ENCODE data around the gene LRRC36. TPM values are rescaled to one million over a fixed set of nuclear protein-coding genes. Genes with fewer than 3 reads are reported as not detected.
"Not testable (repeated sequence)": the region's sequence is repeated elsewhere in the genome, so short reads cannot be mapped to it uniquely, and the experiment has no call there.

LRRC36 gene
- total RNA-seq, 1 donor from 2014 or later, result not detected

DNA sequence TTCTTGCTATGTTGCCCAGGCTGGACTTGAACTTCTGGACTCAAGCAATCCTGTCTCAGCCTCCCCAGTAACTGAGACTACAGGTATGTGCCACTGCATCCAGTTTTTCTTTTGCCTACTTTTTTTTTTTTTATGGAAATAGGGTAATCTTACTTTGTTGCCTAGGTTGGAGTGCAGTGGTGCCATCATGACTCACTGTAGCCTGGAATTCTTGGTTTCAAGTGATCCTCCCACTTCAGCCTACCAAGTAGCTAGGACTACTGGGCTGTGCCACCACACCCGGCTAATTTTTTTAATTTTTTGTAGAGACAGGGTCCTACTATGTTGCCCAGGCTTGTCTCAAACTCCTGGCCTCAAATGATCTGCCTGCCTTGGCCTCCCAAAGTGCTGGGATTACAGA, 10.0 kb downstream of the LRRC36 start:
- no peak for DNase-seq (ENCODE audit: low spot score)
- intact Hi-C loops (cut with DNase I), result no loop called here

DNA sequence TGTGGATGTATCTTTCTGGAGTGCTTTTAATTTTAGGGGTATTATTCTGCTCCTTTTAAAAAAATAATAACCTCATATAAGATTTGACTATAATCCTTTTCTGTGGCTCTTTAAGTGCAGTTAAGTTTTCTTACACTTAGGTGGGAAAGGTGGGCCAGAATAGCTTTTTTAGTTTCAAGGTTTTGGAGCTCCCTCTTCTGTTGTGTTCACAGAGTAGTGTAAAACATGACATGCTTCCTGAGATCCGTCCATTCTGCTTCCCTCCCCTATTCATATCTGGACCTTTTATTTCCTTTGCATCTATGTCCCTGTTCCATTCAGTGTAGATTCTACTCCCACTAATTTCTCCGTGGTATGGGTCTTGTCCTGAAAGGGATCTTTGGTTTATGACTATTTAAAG, 12.8 kb downstream of the LRRC36 start:
- intact Hi-C loops (cut with DNase I), result no loop called here
- no peak for DNase-seq (ENCODE audit: low spot score)

GRCh38 chr16:67341250-67341649, 14.6 kb downstream of the LRRC36 start:
- intact Hi-C loops (cut with DNase I), result no loop called here
- no peak for DNase-seq (ENCODE audit: low spot score)

DNA sequence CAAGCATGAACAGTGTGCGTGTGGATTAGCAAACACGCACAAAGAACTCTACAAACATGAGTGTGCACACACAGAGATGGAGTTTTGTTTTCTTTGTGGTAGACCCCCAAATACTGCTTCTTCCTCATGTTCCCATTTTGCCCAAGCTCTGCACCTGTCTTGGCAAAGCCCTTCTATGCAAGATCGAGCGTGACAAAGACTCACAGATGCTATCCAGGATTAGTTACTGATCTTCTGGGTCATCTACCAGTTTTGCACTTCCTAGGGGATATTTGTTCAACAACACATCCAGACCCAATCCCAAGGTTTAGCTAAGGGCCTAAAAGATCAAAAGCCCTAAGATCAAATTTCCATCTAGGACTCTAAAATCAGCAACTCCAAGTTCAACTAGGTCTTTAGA, 16.0 kb downstream of the LRRC36 start:
- no peak for DNase-seq (ENCODE audit: low spot score)
- intact Hi-C loops (cut with DNase I), result no loop called here

DNA sequence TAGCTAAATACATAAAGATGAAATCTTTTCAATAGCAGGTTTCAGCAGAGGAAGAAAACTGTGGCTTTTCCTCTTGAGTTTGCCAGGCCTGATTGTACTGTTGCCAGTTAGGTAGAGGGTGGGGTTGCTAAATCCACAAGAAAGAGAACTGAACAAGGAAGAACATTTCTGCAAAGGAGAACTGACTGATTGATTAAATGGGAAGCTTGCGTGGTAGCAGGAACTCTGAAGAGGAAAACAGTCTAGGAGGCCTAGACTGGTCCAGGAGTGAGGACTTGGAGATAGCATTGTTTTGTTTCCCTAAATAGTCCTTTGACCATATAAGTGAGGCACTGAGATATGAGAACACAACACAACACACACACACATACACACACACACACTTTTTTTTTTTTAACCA, 18.8 kb downstream of the LRRC36 start:
- intact Hi-C loops (cut with DNase I), result no loop called here
- DNase-seq (ENCODE audit: low spot score), result no peak

DNA sequence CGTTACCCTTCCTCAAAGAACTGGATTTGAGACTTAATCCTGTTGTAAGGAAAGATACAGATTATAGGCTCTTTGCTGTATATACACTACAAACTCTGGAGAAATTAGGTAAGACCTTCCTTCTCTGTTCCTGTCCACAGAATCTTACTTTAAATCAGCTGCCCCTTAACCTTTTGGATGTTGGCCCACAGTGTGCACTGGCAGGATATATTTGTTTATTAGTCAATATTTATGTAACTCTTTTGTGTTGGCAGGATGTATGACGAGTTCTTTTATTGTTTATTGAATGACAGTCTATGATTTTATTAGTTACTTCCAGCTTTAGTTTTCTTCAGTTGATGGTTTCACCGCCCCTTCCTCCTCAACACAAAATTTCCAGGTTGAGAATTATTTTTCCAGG, 19.7 kb downstream of the LRRC36 start:
- intact Hi-C loops (cut with DNase I), result no loop called here
- DNase-seq (ENCODE audit: low spot score), result no peak

GRCh38 chr16:67349172-67349571, 22.6 kb downstream of the LRRC36 start:
- intact Hi-C loops (cut with DNase I), result no loop called here
- DNase-seq (ENCODE audit: low spot score), result no peak

GRCh38 chr16:67350324-67350723, 23.7 kb downstream of the LRRC36 start:
- intact Hi-C loops (cut with DNase I), result no loop called here

DNA sequence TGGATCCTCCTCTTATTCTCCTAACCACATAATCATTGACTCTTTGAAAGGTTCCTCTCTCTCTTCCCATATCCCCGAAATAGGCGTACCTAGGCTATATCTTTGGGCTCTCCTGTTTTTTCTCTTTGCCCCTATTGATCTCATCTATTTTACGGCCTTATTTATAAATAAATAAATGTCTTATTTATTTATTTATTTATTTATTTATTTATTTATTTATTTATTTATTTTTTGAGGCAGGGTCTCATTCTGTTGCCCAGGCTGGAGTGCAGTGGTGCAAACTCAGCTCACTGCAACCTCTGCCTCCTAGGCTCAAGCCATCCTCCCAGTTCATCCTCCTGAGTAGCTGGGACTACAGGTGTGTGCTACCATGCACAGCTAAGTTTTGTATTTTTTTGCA, 25.8 kb downstream of the LRRC36 start:
- intact Hi-C loops (cut with DNase I), result not testable (repeated sequence)

More at GRCh38 chr16:67350324-67350723, 23.7 kb downstream of the LRRC36 start:
- DNase-seq (ENCODE audit: low spot score), result no peak

DNA sequence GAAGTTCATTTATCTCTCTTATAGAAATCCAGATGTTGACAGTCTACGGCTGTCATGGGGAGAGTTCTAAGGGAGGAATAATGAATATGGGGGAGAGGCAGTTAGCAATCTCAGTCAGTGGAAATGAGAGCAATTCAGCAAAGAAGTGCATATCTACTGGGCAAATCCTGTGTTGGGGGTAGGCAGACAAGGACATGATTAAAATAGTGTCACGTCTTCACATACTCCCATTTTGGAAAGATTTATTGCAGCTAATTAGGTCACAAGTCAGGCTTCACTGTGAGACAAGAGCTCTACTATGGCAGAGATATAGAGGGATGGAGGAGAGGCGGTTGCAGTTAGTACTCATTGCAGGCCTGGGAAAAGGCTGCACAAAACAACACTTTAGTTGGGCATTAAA, 29.8 kb downstream of the LRRC36 start:
- DNase-seq (ENCODE audit: low spot score), result no peak
- intact Hi-C loops (cut with DNase I), result no loop called here

More for the DNA sequence above, 25.8 kb downstream of the LRRC36 start:
- DNase-seq (ENCODE audit: low spot score), result not testable (repeated sequence)

- intact Hi-C loops (cut with DNase I), result no loop called here
Observed at GRCh38 chr16:67357561-67357960, 30.9 kb downstream of the LRRC36 start.

DNA sequence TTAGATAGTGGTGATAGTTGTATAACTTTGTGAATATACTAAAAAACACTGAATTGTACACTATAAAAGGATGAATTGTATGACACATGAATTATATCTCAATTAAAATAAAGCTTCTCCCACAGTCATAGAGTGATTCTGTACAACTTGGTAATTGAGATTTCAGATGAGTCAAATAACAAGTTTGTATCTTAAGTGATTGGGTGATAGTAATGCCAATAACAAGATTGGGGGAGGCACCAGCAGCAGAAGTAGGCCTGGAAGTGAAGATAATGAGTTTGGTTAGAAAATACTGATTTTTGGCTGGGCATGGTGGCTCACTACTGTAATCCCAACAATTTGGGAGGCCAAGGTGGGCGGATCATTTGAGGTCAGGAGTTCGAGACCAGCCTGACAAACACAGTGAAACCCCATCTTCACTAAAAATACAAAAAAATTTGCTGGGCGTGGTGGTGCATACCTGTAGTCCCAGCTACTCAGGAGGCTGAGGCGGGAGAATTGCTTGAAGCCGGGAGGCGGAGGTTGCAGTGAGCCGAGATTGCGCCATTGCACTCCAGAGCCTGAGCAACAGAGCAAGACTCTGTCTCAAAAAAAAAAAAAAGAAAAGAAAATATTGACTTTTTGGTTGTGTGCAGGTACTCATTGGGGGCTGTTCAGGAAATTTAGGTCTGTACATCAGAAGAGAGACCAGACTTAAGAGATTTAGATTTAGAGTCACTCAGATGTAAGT, 33.1 kb downstream of the LRRC36 start:
- DNase-seq (ENCODE audit: low spot score); intact Hi-C loops (cut with DNase I): not testable (repeated sequence)

More at GRCh38 chr16:67357561-67357960, 30.9 kb downstream of the LRRC36 start:
- no peak for DNase-seq (ENCODE audit: low spot score)

DNA sequence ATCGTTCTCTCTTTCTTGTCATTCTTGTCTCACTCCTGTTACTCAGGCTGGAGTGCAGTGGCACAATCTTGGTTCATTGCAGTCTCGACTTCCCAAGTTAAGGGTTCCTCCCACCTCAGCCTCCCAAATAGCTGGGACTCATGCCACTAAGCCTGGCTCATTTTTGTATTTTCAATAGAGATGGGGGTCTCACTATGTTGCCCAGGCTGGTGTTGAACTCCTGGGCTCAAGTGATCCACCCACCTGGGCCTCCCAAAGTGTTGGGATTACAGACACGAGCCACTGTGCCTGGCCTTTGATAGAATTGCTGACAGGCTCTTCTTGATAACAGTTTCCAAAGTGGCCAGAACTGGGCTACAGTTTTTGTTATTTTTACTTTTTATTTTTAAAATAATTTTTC, 34.4 kb downstream of the LRRC36 start:
- DNase-seq (ENCODE audit: low spot score), result no peak
- intact Hi-C loops (cut with DNase I), result no loop called here

GRCh38 chr16:67364600-67365235, 38.1 kb downstream of the LRRC36 start:
- no peak for DNase-seq (ENCODE audit: low spot score)
- intact Hi-C loops (cut with DNase I), result no loop called here

GRCh38 chr16:67370661-67371060, 44.0 kb downstream of the LRRC36 start:
- no peak for DNase-seq (ENCODE audit: low spot score)
- intact Hi-C loops (cut with DNase I), result loop anchor here (10.0 kb wide), 1 partner anchor 94 kb away; no protein-coding TSS in a partner anchor

DNA sequence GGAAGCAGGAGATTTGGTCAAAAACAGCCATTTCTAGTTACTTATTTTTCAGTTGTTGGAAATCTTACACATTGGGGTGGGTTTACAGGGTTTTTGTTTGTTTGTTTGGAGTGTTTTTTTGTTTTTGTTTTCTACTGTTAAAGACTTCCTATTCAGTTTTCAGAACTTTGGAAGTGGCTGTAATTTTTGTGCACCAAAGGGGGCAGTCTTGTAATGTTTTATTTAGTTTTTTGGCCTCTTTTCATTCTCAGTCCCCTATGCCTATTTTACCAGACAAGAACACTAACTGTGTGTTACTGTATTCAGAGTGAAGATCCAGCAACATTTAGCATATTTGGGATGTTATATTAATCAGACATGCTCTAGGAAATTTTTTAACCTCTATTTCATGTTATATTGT, 46.0 kb downstream of the LRRC36 start:
- DNase-seq (ENCODE audit: low spot score), result no peak
- intact Hi-C loops (cut with DNase I), result loop anchor here (10.0 kb wide), 1 partner anchor 92 kb away; no protein-coding TSS in a partner anchor

GRCh38 chr16:67376012-67376411, 49.4 kb downstream of the LRRC36 start:
- intact Hi-C loops (cut with DNase I), result loop anchor here (10.0 kb wide), 1 partner anchor 89 kb away; no protein-coding TSS in a partner anchor
- not testable (repeated sequence) for DNase-seq (ENCODE audit: low spot score)

DNA sequence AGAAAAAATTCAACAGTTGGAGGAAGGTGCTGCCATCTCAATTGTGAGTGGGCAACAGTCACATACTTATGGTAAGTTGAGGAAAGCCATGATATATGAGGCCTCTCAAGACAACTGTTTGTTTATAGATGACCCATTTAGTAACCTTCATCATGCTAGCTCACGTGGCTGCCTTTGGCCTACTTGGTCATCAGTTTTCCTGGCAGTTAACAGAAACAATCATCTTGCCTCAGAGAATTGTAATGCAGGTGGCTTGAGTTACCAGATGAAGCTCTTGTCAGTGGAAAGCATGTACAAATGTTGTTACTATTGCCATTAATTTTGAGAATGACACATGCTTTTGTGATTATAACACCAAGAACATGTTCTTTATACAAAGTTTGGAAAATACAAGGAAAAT, 52.0 kb downstream of the LRRC36 start:
- intact Hi-C loops (cut with DNase I), result loop anchor here (10.0 kb wide), 1 partner anchor 86 kb away; no protein-coding TSS in a partner anchor
- no peak for DNase-seq (ENCODE audit: low spot score)

- intact Hi-C loops (cut with DNase I), result no loop called here
- no peak for DNase-seq (ENCODE audit: low spot score)
Observed at GRCh38 chr16:67383284-67383683, 56.7 kb downstream of the LRRC36 start.

DNA sequence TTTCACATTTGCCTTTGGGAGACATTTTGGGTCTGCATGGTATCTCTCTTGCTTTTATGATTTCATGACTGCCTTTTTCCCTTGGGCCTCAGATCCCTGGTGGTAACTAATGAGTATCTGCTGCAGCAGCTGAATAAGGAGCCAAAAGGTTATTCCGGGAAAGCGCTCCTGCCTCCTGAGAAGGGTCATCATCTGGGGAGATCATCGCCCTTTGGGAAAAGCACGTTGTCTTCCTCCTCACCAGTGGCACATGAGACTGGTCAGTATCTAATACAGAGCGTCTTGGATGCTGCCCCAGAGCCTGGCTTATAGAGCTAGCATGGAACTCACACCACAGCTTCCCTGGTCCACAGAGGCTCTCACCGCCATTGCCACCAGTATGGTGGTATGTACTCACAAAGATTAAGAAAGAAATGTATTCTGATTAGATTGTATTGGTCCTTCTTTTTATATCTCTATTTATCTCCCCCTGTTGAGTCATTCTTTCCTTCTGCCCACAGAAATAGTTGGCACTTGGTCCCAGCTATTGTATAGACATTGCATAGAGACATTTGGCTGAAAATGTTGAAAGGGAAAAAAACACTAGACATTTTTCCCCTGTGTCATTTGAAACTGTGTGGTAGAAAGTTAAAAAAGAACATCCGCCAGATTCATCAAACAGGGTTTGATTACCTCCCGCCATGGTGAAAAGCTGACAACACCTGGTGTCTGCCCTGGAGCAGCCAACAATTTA, 58.3 kb downstream of the LRRC36 start:
- no peak for DNase-seq (ENCODE audit: low spot score)
- intact Hi-C loops (cut with DNase I), result no loop called here

Data from cardiac septum (tissue), 1 donor.